Subcutaneous adipose tissue (tissue), 4 donors: ENCODE results near the gene RIPOR2. TPM values are rescaled to one million over a fixed set of nuclear protein-coding genes. Genes with fewer than 3 reads are reported as not detected.

Source experiments
- total RNA-seq, 4 donors: library from RNA; depleted of rRNA; stranded (reverse); fragments of >200 nt; gene quantifications; one replicate each; pipeline ENCODE4 v1.1.0, GENCODE V29; 2016
- TF ChIP-seq, protein P1 (sequence below): fragments of 450-650 bp; IDR thresholded peaks from one replicate; pipeline ENCODE4 v1.5.1; 2016; ENCODE audit warnings: low read depth, mild to moderate bottlenecking, control low read depth, antibody characterized with exemption, moderate library complexity

The RIPOR2 gene
- total RNA-seq, 4 donors from 2014 or later = 7.9 to 36.1 (median 9.2) TPM

DNA sequence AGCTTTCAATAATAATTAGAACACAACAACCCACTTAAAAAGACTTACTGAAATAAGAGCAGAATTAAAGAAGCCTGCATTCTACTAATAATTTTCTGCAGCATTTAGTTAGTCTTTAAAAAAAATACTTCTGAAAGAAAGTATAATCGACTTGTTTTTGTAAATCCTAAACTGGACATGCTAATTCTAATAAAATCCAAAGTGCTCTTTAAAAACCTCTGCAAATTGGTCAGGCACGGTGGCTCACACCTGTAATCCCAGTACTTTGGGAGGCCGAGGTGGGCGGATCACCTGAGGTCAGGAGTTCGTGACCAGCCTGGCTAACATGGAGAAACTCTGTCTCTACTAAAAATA is 79.5 kb downstream of the RIPOR2 start:
- TF ChIP-seq, protein P1, sequence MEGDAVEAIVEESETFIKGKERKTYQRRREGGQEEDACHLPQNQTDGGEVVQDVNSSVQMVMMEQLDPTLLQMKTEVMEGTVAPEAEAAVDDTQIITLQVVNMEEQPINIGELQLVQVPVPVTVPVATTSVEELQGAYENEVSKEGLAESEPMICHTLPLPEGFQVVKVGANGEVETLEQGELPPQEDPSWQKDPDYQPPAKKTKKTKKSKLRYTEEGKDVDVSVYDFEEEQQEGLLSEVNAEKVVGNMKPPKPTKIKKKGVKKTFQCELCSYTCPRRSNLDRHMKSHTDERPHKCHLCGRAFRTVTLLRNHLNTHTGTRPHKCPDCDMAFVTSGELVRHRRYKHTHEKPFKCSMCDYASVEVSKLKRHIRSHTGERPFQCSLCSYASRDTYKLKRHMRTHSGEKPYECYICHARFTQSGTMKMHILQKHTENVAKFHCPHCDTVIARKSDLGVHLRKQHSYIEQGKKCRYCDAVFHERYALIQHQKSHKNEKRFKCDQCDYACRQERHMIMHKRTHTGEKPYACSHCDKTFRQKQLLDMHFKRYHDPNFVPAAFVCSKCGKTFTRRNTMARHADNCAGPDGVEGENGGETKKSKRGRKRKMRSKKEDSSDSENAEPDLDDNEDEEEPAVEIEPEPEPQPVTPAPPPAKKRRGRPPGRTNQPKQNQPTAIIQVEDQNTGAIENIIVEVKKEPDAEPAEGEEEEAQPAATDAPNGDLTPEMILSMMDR = no peak

DNA sequence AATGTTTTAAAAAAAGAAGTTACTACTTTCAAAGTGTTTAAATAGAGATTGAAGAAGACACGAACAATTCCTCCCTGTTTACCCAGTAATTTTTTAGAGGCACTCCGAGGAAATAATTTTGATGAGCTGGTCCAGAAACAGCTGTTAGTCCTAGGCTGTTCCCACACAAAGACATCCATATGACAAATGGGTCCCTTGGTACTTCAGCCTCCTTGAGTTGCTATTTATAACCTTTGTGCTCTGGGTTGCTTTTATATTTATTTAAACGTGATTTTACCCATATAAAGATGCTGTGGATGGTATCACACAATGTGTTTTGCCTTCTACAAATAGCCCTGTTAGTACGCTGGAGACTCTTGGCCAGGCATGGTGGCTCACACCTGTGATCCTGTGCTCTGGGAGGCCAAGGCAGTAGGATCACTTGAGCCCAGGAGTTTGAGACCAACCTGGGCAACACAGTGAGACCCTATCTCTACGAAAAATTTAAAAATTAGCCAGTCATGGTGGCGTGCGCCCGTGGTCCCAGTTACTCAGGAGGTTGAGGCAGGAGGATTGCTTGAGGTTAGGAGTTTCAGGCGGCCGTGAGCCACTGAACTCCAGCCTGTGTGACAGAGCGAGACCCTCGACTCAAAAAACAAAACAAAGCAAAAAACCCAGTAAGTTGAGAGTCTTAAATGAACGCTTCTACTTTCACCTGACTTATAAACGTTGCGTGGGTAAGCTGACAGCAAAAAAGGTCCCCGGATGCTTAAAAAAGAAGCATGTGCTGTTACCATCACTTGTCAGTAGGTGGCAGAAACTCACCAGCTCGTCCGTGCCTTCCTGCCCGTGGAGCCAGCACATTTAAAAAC is 80.1 kb downstream of the RIPOR2 start:
- TF ChIP-seq, protein P1 = no peak

DNA sequence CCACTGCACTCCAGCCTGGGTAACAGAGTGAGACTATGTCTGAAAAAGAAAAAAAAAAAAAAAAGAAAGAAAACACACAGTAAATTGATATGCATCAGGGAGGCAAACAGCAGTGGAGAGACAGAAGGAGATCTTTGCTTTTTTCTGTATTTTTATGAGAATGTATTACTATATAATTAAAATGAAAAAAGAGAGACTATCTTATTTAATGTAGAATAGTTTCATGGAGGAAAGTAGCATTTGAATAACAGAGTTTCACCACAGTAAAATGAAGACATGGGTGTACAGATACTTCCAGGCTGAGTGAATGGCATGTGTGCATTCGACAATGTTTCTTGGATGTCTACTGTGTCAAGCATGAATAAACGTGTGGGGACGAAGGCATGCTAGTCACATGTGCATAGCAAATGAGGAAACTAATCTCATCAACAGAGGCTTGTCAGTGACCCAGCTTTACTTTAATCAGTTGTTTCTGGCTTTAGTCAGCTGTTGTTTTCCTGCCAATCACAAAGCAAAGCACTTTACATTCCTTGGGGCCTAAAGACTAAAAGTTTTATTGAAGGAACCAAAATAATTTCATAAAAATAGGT is 81.6 kb downstream of the RIPOR2 start:
- TF ChIP-seq, protein P1 = no peak

DNA sequence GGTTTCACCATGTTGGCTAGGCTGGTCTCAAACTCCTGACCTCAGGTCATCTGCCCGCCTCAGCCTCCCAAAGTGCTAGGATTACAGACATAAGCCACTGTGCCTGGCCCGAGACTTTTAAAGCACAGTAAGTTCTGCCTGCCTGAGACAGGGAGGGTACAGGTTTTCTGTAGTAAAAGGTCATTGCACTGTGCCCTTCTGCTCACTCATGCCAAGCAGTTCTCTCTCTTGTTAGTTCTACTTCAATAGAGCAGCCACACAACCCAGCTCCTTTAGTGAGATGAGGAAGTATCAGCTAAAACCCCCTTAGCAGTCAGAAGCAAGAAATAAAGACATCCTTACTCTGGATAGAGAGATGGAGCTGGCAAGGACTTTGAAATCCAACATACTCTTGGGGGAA is 84.7 kb downstream of the RIPOR2 start:
- TF ChIP-seq, protein P1 = no peak

DNA sequence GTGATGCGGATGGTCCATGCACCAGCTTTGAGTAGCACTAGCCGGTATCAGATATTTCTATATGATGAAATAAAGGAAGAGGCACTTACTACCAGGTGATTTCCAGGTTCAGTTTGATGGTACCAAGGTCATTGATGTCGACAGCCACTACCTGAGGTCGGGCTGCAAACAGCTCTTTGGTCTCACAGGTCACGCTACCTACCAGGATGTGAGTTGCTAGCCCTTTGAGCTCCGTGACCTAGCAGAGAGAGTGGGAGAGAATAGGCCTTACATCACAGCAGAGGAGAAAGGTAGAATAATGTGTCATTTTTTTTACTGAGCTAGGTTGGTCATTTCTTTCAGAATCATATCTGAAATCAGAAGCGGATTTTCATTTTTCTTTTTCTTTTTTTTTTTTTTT is 86.0 kb downstream of the RIPOR2 start:
- TF ChIP-seq, protein P1 = no peak

DNA sequence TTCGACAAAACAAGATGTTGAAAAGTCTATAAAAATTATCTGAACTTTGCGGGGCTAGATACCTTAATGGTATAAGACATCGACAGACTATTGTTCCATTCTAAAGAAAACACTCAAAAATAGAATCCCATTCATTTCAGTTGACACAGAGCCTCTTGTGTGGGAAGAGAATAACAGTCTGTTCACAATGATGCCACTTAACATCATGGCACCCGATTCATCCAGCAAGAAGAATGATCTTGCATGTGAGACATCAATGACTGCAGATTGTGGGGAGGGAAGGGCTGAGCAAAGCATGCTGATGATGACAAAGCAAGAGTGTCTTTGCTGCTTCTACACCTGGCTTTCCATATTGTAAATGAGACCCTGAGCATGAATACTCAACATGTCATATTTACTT is 87.3 kb downstream of the RIPOR2 start:
- TF ChIP-seq, protein P1 = no peak

DNA sequence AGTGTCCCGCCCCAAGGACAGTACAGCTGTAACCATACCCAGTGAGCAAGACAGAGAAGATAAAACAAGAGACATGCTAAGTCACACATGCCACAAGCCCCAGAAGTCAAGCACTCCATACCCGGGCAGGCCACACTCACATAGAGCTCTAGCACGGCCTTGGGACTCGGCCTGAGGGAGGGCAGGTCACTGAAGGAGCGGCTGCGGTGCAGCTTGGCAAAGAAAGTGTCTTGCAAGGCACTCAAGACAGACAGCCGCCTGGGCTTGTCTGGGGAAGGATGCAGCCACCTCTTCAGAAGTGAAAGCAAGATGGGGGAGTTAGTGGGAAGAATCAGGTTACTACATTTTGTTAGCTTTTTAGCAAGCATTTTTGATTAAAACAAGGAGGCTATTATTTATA is 88.4 kb downstream of the RIPOR2 start:
- TF ChIP-seq, protein P1 = no peak
